NCI-H128 (cell line): ENCODE data around the gene UNC5A.

ENCODE experiments used
- DNase-seq: peaks from one replicate; lab custom pipeline; 2025; ENCODE audit not compliant: unreplicated experiment; lab: John Stamatoyannopoulos, UW

The UNC5A gene

DNA sequence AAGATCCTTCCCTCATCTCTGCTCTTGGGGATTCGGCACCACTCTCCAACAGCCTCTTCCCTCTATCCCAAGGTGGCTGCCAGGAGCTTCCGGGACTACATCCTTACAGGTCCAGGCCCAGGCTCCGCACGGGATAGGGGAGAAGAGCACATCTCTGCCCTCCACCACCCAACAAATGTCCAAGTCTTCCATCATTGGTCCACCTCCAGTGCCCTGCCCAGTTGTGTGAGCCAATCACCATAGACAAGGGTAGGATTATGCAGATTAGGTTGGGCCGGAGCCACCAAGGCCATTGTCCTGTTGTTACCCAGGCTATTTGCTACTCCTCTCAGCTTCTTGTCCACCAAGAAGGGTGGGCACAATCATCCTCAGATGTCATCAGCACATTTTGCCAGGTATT lies 9.1 kb downstream of the UNC5A start:
- DNase-seq = no peak

DNA sequence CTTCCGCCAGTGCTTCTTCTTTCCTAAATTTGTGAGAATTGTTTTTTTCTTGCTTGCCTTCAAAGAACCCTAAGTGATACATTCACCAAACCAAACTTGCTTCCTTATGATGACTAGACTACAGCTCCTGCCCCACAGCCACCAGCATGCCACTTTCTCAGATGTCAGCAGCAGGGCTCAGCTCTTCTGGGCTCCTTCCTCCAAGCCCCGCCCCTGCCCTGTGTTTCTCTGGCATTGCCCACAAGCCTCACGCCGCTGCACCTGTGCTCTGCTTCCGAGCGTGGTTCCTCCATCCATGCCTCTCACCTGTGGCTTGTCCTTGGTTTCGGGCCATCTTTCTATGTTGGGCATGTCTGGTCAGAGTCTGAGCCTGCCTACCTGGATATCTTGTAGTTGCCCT lies 10.6 kb downstream of the UNC5A start:
- no peak for DNase-seq

DNA sequence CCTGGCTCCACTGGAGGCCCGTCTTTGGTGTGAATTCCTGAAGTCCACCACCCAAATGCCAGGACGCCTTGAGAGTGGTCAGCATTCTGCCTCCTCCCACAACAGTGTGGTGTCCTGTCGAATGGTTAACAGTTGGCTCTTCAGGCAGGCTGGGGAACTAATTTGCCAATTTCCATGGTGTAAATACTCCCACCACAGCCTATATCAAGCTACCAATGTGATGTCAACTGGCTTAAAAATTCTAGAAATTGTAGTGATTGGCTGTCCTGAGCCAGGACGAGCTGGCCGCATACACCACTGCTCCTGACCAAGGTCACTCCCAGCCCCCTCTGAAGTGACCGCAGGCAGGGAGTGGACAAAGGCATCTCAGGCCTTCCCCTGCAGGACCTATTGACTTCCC lies 11.1 kb downstream of the UNC5A start:
- no peak for DNase-seq

DNA sequence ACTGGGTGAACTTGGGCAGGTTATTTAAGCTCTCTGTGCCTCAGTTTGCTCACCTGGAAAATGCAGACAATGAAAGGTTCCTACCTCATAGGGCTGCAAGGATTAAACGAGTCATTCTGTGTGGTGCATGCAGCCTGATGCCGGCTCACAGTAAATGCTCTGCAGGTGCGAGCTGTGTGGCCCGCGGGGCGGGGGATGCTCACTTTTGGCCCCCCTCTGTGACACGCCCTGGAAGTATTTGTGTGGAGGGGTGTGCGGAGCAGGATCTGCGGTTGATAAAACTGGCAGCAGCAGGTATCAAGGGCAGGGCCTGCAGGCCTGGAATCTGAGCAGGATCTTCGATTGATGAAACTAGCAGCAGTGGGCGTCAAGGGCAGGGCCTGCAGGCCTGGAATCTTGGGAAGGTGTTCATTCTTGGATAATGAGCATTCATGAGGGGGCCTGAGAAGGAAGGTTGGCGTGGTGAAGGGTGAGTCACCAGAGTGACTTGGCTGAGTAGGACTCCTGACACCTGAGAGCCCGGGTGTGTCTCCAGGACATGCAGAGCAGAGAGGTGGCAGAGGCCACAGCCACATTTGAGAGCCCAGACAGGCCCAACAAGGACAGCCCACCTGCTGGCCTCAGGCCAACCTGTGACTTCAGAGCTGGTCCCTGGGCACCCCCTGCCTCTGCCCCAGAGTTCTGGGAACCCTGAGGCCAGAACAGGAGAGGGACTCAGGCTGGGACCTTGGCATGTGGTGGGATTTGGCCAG lies 11.9 kb downstream of the UNC5A start:
- DNase-seq = no peak

DNA sequence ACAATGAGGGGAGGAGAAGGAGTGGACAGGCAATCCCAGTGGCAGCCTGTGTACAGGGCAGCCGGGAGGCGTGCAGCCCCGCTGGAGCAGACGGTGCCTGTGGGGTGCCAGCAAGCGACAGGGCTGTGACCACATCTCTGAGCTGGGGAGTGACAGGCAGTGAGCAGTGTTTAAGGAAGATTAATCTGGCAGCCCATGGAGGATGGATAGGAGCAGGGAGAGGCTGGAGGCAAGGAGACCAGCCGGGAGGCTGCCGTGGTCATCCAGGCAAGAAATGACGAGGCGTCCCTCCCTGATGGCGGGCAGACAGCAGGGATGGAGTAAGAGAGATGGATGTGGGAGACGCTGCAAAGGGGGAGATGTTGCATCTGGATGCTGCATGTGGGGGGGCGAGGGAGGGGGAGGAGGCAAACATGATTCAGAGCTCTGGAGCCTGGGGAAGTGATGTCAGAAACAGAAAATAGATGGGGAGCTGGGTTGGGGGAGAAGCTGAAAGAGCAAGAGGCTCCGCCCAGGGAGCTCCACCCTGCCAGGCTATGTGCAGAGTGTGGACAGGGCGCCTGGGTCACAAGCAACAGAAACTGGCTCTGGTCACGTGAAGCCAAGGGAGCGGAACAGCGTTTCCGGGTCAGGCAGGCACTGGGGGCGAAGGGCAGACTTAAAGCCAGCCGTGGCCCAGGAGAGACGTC lies 12.6 kb downstream of the UNC5A start:
- DNase-seq = no peak

DNA sequence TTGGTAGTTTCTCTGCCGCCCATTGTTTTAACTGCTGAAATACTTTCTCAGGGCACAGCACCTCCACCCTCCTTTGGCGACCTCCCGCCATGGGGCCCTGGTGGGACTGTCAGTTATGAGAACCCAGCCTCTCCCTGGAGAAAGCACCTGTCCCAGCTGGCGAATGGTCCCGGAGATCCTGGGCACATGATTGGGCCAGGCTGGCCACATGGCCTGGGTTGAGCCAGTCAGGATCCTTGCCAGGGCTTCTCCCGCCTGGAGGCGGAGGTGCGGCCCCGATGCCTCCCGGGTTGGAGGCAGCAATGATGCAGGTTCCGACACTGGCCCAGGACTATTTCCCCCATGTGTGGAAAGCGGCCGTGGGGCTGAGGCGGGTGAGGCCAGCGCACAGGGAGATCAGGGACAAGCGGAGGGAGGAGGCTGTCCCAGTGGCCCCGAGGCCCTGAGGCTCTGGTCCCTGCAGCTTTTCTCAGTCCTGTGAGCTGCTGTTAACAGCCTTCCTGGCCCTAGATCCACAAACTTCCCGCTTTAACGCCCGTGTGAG lies 13.6 kb downstream of the UNC5A start:
- no peak for DNase-seq

DNA sequence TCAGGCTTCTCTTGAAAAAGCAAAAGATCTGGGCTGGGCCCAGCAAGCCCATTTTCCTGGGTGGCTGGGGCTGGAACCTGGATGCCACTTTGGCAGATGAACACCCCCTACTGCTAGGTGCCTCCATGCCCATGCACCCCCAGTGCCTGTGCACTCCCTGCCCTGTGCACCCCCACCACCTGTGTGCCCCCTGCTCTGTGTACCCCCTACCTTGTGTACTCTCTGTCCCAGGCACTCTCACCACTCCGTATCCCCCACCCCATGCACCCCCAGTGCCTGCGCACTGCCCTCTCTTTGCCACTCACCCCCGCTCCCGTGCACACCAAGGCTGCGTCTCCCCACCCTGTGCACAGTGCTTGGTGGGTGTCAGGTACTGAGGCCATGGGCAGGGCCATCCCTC lies 14.2 kb downstream of the UNC5A start:
- no peak for DNase-seq

DNA sequence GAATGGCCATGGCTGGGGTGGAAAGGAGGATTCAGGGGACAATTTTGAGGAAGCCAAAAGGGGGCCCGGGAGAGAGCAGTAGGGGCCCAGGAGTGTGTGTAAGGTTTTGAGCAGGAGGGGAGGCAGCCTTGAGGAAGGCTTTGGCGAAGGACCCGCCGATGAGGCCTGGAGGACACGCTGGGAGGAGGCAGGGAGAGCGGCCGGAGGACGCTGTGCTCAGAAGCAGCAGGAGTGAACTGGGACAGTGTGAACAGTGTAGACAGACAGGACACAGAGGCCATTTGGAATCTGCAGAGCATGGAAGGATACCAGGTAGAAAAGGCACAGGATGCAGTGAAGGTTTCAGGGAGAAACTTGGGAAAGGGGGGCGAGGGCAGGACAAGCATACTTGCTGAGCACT lies 14.9 kb downstream of the UNC5A start:
- DNase-seq = no peak

DNA sequence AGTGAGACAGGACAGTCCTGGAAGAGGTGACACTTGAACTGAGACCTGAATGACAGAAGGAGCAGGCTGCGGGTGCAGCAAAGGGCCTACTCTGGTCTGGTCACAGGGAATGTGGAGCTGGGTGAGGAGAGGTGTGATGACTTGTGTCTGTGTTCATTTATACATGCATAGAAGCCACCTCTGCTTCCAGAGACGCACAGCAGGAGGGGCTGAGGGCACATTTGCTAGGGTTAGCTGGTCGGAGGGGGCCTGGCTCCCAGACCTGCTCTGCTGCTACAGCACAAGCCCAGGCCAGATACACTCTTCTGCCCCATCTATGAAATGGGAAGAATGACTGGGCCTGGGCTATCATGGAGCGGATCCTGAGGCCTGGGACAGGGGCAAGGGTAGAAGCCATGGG lies 15.6 kb downstream of the UNC5A start:
- DNase-seq = no peak

DNA sequence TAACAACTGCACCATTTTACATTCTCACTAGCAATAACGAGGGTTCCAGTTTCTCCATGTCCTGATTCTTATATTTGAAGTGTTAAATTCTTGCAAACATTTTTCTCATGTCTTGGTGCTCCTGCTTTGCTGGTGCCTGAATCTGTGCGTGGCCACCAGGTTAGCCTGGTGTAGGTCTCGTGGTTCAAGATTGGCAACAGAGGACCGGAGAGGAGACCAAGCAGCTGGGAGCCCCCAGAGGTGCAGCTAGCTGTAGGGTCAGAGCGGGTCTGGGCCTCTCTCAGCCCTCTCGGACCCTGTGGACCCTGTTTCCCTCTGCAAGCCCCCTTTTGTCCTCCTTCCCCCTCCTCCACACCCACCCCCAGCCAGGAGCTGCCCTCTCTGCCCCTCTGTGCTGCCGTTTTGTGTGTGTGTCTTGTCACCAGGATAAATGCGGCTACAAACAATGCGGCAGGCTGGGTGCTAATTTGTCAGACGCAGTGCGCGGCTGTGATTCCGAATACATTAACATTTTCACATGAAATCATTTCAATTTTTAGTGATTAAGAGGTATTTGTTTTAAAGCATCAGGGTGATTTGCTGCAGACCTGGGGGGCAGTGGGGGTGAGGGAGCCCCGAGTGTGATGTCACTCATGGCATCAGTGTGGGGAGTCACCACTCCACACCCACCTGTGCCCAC lies 17.5 kb downstream of the UNC5A start:
- no peak for DNase-seq

DNA sequence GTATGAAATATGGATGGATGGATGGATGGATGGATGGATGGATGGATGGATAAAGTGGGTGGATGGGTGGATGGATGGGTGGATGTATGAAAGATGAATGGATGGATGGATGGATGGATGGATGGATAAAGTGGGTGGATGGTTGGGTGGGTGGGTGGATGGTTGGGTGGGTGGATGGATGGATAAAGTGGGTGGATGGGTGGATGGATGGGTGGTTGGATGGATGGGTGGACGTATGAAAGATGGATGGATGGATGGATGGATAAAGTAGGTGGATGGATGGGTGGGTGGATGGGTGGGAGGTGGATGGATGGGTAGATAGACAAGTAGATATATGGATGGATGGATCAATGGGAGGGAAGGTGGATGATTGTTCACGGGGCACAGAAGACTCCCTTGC lies 19.0 kb downstream of the UNC5A start:
- no peak for DNase-seq

DNA sequence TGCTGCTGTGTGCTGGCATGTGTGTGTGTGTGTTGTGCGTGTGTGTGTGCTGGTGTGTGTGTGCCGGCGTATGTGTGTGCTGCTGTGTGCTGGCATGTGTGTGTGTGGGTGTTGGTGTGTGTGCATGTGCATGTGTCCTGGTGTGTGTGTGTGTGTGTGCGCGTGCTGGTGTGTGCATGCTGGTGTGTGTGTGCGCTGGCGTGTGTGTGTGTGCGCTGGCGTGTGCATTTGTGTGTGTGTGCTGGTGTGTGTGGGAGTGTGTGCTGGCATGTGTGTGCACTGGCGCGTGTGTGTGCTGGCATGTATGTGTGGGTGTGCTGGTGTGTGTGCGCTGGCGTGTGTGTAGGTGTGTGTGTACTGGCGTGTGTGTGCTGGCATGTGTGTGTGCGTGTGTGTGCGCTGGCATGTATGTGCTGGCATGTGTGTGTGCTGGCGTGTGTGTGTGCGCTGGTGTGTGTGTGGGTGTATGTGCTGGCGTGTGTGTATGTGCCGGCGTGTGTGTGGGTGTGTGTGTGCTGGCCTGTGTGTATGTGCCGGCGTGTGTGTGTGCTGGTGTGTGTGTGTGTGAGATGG lies 20.1 kb downstream of the UNC5A start:
- DNase-seq = no peak

DNA sequence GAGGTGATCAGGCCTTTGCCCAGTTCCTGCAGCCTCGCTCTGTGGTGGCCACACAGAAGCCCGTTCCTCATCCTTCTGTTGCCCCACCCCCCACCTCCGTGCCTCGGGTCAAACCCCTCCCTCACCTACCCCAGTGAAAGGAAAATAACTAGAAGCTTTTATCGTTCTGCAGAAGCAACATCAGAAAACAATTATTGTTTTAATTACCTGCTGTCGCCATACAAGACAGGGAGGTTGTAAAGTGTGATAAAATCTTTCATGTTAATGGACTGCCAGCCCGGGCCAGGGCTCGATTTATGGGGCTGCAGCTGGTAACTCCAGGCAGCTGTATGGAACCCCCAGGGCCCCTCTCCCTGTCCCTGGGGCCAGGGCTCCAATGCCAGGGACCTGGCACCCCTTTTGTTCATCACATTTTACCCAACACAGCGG lies 20.6 kb downstream of the UNC5A start:
- DNase-seq = no peak

DNA sequence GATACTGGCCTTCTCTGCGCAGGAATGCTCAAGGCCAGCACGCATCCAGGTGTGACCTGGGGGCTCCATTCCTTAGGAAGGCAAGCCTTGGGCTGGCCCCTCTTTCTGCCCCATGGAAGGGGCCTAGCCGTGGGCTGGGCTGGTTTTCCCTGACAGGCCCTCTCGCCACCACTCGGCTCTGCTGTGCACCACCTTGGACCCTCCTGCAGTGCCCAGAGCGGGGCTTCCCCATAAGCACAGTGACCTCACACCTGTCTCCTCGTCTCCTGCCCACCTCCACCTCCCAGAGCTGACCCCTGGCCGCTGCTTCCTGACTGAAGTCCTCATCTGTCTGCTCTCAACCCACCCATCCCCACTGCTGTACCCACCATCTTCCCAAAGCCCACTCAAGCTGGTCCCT lies 21.1 kb downstream of the UNC5A start:
- no peak for DNase-seq

DNA sequence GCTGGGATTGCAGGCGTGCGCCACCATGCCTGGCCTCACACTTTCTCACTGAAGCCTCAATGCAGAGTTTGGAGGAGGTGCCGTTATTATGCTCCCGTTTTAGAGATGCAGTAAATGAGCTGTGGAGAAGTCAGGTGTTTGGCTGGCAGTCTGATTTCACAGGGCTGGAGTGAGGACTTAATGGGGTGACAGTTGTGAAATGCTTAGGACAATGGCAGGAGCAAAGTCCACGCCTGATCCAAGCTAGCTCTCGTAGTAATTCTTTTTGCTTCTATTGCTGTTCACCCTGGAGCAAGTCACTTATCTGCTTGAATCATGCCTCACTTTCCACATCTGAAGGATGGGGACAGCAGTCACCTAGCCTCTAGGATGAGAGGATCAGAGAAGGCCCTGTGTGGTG lies 21.8 kb downstream of the UNC5A start:
- no peak for DNase-seq

DNA sequence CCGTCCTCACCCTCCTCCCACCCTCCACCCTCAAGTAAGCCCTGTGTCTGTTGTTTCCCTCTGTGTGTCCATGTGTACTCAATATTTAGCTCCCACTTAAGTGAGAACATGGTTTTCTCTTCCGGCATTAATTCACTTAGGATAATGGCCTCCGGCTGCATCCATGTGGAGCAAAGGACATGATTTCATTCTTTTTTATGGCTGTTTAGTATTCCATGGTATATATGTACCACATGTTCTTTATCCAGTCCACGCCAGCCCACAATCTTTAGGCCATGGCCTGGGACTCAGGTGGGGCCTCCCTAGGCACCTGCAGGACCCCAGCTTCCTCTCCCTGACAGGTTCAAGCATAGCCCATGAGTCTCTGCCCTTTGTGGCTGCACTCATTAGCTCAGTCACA lies 22.9 kb downstream of the UNC5A start:
- DNase-seq = no peak

DNA sequence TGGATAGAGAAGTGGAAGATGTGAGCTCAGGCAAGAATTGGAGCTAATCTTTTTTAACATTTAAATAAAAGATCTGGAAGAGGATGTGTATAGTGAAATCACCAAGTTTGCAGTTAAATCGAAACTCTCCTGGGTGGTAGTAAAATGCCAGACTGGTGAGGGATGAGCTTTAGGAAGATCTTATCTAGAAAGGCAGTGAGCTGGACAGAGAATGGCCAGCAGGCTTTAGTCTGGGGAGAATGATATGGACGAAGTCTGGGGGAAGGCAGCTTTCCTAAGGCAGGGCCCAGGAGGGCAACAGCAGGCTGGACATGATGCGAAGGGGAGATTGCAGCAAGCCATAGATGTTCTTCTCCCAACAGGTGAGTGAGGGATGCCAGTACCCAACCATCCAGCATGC lies 25.6 kb downstream of the UNC5A start:
- DNase-seq = no peak

DNA sequence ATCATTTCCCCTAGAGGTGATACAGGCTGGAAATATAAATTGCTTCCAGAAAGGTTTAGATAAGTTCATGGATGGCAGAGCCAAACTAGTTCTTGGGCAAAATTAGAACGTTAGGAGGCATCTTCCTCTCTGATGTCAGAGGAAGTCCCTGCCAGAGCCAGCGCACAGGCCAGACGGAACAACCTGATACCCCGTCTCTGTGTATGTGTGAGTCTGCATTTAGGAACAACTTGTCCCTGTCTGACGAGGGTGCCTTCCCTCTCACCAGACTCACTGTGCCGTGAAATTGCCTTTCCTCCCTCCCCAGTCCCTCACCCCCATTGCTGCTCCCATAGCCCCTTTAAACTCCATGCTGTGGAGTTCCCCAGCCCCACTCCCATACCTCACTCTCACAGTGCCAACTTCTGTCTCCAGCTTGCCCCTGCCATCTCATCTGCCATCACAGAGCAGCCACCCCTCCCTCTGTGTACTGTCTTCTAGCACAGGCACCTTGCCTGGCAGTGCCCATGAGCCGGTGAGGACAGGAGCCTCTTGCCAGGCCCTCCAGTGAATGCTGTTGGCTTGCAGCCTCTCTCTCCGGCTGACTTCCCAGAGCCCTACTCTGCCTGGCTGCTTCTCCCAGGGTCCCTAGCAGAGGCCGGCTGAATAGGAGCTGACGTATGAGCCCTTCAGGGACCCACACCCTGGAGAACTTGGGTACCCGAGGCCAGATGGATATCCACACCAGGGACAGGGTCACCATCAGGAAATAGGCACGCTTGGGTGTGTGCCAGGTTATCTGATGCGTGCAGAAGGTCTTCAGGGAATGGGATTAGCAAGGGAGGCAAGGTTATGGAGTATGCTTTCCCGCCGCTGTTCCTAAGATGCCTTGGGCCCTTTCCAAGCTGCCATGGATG lies 26.7 kb downstream of the UNC5A start:
- no peak for DNase-seq

DNA sequence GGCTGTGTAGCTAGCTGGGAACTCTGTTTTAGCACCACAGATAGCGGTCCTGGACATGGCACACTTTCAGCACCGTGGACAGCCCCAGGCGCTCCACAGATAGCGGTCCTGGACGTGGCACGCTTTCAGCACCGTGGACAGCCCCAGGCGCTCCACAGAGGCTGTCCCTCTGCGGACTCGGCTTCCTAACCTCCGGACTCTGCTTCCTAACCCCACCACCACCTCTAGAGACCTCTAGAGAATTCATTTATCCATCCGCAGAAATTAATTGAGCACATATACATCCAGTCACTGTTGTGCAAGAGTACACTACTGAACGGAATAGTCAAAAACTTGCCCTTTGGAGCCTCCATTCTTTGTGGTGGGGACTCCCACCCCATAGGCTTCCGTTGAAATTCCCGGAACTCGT lies 27.4 kb downstream of the UNC5A start:
- DNase-seq = no peak

DNA sequence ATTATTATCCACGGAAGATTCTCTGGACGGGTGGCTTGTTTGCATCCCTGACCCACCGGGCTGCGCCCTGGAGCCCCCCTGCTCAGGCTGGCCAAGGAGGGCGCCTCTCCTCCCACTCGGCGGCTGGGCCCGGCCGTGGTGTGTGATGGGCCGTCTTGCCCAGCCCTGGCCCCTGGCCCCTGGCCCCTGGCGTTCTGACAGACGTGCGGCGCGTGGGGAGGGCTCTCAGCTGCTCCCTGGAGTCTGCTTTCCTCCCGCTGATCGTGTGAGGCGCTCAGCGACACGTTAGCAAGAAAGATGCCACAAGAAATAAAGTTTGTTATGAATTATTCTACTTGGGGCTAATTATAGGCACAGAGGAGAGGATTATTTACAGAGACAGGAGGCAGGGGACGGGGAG lies 33.3 kb downstream of the UNC5A start:
- no peak for DNase-seq

DNA sequence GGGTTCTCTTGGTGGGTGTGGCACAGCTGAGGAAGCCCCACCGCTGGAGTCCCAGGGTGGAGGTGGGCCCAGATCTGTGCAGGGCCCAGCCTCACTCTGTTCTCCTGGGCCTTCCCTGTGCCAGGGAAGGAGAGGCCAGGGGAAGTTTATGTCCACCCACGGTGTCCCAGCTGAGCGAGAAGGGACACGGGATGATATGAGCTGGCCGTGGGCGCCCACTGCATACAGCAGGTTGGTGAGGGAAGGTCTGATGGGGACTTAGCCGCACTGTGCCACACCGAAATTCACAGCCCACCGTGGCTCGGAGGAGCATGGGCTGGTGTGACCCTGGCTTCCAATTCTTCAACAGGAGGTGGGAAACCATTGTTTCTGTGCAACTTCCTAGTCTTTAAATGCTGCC lies 33.9 kb downstream of the UNC5A start:
- no peak for DNase-seq
